NB4 (cell line): Measurements from ENCODE around the gene MGRN1.

Experiments
- TF ChIP-seq, protein P1 (sequence below): IDR thresholded peaks from one replicate; pipeline ENCODE4 v1.5.1; 2012; ENCODE audit warnings: low read depth, low read length
- TF ChIP-seq, protein P2 (sequence below): IDR thresholded peaks from 2 replicates; pipeline ENCODE4 v1.6.1; 2011; ENCODE audit warnings: low read depth, low read length

DNA sequence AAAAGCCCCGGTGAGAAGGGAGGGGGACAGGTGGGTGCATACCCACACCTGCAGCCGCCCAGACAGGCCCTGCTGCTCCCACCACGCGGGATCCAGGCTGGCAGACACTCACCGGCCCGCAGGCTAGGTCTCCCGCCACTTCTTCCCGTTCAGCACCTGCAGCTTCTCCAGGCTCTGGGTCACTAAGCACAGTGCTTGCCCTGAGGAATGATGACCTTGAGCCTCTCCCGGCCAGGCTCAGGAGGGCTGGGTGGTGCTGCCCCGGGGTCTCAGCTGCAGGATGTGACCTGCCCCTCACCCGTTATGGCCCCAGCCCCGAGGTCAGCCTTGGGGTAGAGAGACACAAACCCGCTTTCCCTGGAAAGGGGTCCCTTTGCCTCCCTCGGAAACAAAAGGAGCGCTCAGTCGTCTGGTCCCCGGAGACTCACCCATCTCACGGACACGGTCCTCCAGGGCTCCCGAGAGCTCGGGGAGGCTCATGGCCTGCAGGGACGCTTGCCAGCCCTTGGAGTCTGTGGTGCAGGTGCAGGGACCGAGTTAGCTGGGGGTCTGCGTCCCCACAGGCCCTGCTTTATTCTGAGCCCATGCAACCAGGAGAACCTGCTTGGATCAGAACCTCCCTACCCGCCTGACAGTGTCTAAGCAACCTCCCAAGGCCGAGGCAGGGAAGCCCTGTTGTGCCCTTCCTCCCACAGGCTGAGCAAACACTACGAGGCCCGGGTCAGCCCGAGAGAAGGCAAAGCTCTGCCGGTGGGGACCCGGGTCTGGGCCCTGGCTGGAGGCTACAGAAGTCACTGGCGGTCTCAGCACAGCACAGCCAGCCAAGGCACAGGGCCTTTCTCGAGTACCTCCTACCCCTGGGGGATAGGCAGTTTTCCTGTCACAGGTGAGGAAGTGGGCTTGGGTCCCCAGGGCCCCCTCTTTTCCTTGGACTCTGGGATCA is 72.5 kb downstream of the MGRN1 start:
- TF ChIP-seq, protein P1, sequence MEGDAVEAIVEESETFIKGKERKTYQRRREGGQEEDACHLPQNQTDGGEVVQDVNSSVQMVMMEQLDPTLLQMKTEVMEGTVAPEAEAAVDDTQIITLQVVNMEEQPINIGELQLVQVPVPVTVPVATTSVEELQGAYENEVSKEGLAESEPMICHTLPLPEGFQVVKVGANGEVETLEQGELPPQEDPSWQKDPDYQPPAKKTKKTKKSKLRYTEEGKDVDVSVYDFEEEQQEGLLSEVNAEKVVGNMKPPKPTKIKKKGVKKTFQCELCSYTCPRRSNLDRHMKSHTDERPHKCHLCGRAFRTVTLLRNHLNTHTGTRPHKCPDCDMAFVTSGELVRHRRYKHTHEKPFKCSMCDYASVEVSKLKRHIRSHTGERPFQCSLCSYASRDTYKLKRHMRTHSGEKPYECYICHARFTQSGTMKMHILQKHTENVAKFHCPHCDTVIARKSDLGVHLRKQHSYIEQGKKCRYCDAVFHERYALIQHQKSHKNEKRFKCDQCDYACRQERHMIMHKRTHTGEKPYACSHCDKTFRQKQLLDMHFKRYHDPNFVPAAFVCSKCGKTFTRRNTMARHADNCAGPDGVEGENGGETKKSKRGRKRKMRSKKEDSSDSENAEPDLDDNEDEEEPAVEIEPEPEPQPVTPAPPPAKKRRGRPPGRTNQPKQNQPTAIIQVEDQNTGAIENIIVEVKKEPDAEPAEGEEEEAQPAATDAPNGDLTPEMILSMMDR = no peak
- TF ChIP-seq, protein P2, sequence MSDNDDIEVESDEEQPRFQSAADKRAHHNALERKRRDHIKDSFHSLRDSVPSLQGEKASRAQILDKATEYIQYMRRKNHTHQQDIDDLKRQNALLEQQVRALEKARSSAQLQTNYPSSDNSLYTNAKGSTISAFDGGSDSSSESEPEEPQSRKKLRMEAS = no peak
